ENCODE measurements around the gene TICRR.

TICRR gene

GRCh38 chr15:89628806-89629715, 53.8 kb downstream of the TICRR start:
- no peak for FAIRE-seq

- FAIRE-seq = no peak
Observed at GRCh38 chr15:89629829-89630228, 54.6 kb downstream of the TICRR start.

GRCh38 chr15:89630260-89630659, 55.0 kb downstream of the TICRR start:
- no peak for FAIRE-seq

GRCh38 chr15:89630974-89631901, 56.0 kb downstream of the TICRR start:
- no peak for FAIRE-seq

- no peak for FAIRE-seq
Observed at GRCh38 chr15:89631902-89632264, 56.6 kb downstream of the TICRR start.

GRCh38 chr15:89632563-89633430, 57.5 kb downstream of the TICRR start:
- no peak for FAIRE-seq

- FAIRE-seq = no peak
Observed at GRCh38 chr15:89633585-89633984, 58.3 kb downstream of the TICRR start.

GRCh38 chr15:89640245-89640644, 65.0 kb downstream of the TICRR start:
- no peak for FAIRE-seq

- FAIRE-seq = no peak
Observed at GRCh38 chr15:89641053-89641452, 65.8 kb downstream of the TICRR start.

GRCh38 chr15:89642106-89642505, 66.8 kb downstream of the TICRR start:
- no peak for FAIRE-seq

GRCh38 chr15:89645680-89646079, 70.4 kb downstream of the TICRR start:
- FAIRE-seq = no peak

GRCh38 chr15:89646416-89647141, 71.3 kb downstream of the TICRR start:
- FAIRE-seq = no peak

GRCh38 chr15:89647191-89647851, 72.1 kb downstream of the TICRR start:
- no peak for FAIRE-seq

GRCh38 chr15:89648106-89649012, 73.1 kb downstream of the TICRR start:
- FAIRE-seq = no peak

- no peak for FAIRE-seq
Observed at GRCh38 chr15:89649013-89649625, 73.8 kb downstream of the TICRR start.

- no peak for FAIRE-seq
Observed at GRCh38 chr15:89649716-89650115, 74.4 kb downstream of the TICRR start.

- FAIRE-seq = no peak
Observed at GRCh38 chr15:89652131-89652530, 76.9 kb downstream of the TICRR start.

GRCh38 chr15:89652666-89653065, 77.4 kb downstream of the TICRR start:
- no peak for FAIRE-seq

GRCh38 chr15:89653578-89653977, 78.3 kb downstream of the TICRR start:
- no peak for FAIRE-seq

GRCh38 chr15:89654301-89654761, 79.1 kb downstream of the TICRR start:
- no peak for FAIRE-seq

Data from colon (tissue), 2 donors.